Measurements from ENCODE around the gene MACIR. TPM values are rescaled to one million over a fixed set of nuclear protein-coding genes. Genes with fewer than 3 reads are reported as not detected.

Gene MACIR
- polyA plus RNA-seq, 3 donors, result 1.2 to 1.9 (median 1.9) TPM

DNA sequence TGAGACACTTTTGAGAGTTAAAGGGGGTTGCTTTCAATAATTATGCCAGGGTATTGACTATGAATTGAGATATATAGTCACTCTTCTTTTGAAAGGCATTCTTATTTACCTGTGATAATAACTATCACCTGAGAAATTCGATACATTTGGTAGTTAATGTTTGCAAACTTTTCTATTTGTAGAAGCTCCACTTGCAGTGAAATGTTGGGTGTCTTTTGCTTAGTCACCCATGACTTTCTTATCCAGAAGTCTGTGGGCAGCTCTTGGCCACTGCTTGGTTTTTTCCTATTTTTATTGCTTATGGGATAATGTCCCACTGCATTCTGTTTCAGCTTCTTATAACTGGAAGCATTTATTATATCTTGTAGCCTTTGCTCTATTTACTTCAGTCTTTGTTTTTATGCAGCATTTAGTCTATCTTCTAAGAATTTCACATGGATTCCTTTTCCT is 3.9 kb downstream of the MACIR start:
- H3K4me2 ChIP-seq (replicated peaks; ENCODE audit: extremely low read depth, low read length, poor library complexity, severe bottlenecking), result no peak overlapping the region
- H4K20me1 ChIP-seq (ENCODE audit: insufficient read depth, low read length), result no peaks in the 10 kb centered on the region
- no peak overlapping the region for H2AFZ ChIP-seq (ENCODE audit: insufficient read depth, low read depth, low read length, poor library complexity, severe bottlenecking)
- no CpG with 5 or more reads among the region's 1 CpG for WGBS (ENCODE audit: insufficient coverage)
- intact Hi-C loops (cut with micrococcal nuclease), result no loop called here
- H3K79me2 ChIP-seq (ENCODE audit: insufficient read depth, low read length), result peaks cover 60% of the 10 kb centered on the region
- DNase-seq, result no peak
- Mint-ChIP-seq H3K4me1 (peaks cover 32% of the 10 kb centered on the region), H3K4me3 (no peak overlapping the region), H3K27me3 (ENCODE audit: low read depth in 3 of 3) (peaks cover 0 to 8% (median 5%) of the 10 kb centered on the region in 3 donors), H3K36me3 (peaks cover 3 to 5% of the 10 kb centered on the region in 2 donors), H3K9me3 (no peaks in the 10 kb centered on the region), H3K27ac (no peak overlapping the region)
- TF ChIP-seq, protein P1, sequence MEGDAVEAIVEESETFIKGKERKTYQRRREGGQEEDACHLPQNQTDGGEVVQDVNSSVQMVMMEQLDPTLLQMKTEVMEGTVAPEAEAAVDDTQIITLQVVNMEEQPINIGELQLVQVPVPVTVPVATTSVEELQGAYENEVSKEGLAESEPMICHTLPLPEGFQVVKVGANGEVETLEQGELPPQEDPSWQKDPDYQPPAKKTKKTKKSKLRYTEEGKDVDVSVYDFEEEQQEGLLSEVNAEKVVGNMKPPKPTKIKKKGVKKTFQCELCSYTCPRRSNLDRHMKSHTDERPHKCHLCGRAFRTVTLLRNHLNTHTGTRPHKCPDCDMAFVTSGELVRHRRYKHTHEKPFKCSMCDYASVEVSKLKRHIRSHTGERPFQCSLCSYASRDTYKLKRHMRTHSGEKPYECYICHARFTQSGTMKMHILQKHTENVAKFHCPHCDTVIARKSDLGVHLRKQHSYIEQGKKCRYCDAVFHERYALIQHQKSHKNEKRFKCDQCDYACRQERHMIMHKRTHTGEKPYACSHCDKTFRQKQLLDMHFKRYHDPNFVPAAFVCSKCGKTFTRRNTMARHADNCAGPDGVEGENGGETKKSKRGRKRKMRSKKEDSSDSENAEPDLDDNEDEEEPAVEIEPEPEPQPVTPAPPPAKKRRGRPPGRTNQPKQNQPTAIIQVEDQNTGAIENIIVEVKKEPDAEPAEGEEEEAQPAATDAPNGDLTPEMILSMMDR (IDR thresholded peaks at IDR 0.05), result no peak
- H3K9ac ChIP-seq (ENCODE audit: insufficient read depth, low read length, poor library complexity, severe bottlenecking), result no peak overlapping the region
- peaks cover 2% of the 10 kb centered on the region in 2 donors for H3K36me3 ChIP-seq (replicated peaks in 1 of 2; ENCODE audit: control insufficient read depth in 1 of 2, insufficient read depth in 2 of 2, low read length in 2 of 2)
- H3K27me3 ChIP-seq (ENCODE audit: control insufficient read depth in 2 of 2, insufficient read depth in 2 of 2, low read length in 2 of 2), result no peaks in the 10 kb centered on the region
- H3K4me1 ChIP-seq (ENCODE audit: control insufficient read depth in 1 of 2, insufficient read depth in 2 of 2, low read length in 2 of 2), result peaks cover 9 to 28% of the 10 kb centered on the region in 2 donors
- H3K27ac ChIP-seq (ENCODE audit: low read depth in 1 of 2, low read length in 2 of 2), result no peak overlapping the region
- no peak overlapping the region for H3K4me3 ChIP-seq (replicated peaks in 1 of 3; ENCODE audit: low read depth in 2 of 3, low read length in 3 of 3)
- H3K9me3 ChIP-seq (replicated peaks in 1 of 2; ENCODE audit: control insufficient read depth in 1 of 2, insufficient read depth in 1 of 2, low read length in 2 of 2), result no peaks in the 10 kb centered on the region

DNA sequence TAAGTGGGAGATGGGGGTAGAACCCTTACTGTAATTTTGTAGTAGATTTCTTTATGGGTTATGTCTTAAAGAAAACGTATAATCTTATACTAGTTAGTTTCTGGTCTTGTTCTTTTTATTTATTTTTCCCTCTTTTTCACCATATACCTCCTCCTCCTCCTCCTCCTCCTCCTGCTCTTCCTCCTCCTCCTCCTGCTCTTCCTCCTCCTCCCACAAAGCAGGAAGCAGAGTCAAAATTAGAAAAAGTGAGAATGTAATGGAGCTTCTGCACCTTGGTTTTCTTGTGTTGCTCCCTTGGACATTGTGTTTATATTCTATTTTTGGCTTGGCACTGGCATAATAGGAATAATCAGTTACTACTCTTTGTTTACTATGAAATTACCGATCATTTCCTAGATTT is 4.5 kb downstream of the MACIR start:
- H3K79me2 ChIP-seq (ENCODE audit: insufficient read depth, low read length), result peaks cover 60% of the 10 kb centered on the region
- Mint-ChIP-seq H3K27ac (no peak overlapping the region), H3K36me3 (peaks cover 9 to 10% of the 10 kb centered on the region in 2 donors)

More for the DNA sequence above, 4.5 kb downstream of the MACIR start:
- H3K9me3 Mint-ChIP-seq, result no peaks in the 10 kb centered on the region
- peaks cover 32% of the 10 kb centered on the region for H3K4me1 Mint-ChIP-seq
- H4K20me1 ChIP-seq (ENCODE audit: insufficient read depth, low read length), result no peaks in the 10 kb centered on the region
- no peak overlapping the region for H3K9ac ChIP-seq (ENCODE audit: insufficient read depth, low read length, poor library complexity, severe bottlenecking)
- peaks cover 5 to 7% of the 10 kb centered on the region in 2 donors for H3K36me3 ChIP-seq (replicated peaks in 1 of 2; ENCODE audit: control insufficient read depth in 1 of 2, insufficient read depth in 2 of 2, low read length in 2 of 2)
- TF ChIP-seq, protein P1 (IDR thresholded peaks at IDR 0.05), result no peak
- WGBS (ENCODE audit: insufficient coverage), result no CpG with 5 or more reads among the region's 2 CpGs
- H3K4me1 ChIP-seq (ENCODE audit: control insufficient read depth in 1 of 2, insufficient read depth in 2 of 2, low read length in 2 of 2), result peaks cover 9 to 25% of the 10 kb centered on the region in 2 donors
- no peak for DNase-seq
- no peak overlapping the region for H3K4me3 ChIP-seq (replicated peaks in 1 of 3; ENCODE audit: low read depth in 2 of 3, low read length in 3 of 3)
- no peak overlapping the region for H3K4me3 Mint-ChIP-seq
- no peak overlapping the region for H3K4me2 ChIP-seq (replicated peaks; ENCODE audit: extremely low read depth, low read length, poor library complexity, severe bottlenecking)
- H3K27me3 Mint-ChIP-seq (ENCODE audit: low read depth in 3 of 3), result peaks cover 0 to 8% (median 5%) of the 10 kb centered on the region in 3 donors
- H2AFZ ChIP-seq (ENCODE audit: insufficient read depth, low read depth, low read length, poor library complexity, severe bottlenecking), result no peak overlapping the region
- H3K27me3 ChIP-seq (ENCODE audit: control insufficient read depth in 2 of 2, insufficient read depth in 2 of 2, low read length in 2 of 2), result no peaks in the 10 kb centered on the region
- H3K27ac ChIP-seq (ENCODE audit: low read depth in 1 of 2, low read length in 2 of 2), result no peak overlapping the region
- intact Hi-C loops (cut with micrococcal nuclease), result no loop called here
- H3K9me3 ChIP-seq (replicated peaks in 1 of 2; ENCODE audit: control insufficient read depth in 1 of 2, insufficient read depth in 1 of 2, low read length in 2 of 2), result no peaks in the 10 kb centered on the region
